ENCODE results near the gene NFATC3. TPM values are rescaled to one million over a fixed set of nuclear protein-coding genes. Genes with fewer than 3 reads are reported as not detected.
A peak's percentile ranks its signal among the peaks of the same experiment; 100 is the strongest.

Gene NFATC3
- total RNA-seq, 1 donor from 2014 or later = 15.2 TPM

GRCh38 chr16:68083861-68084503, 1.2 kb upstream of the NFATC3 start:
- DNase-seq (ENCODE audit: low read depth) = no peak
- Histone ChIP-seq H3K4me3 (ENCODE audit: low read depth, low read length) (peak overlapping the region; percentile 45), H3K27me3 (ENCODE audit: control insufficient read depth, insufficient read depth, low read length) (no peaks in the 10 kb centered on the region), H3K36me3 (ENCODE audit: control insufficient read depth, insufficient read depth, low read length) (peaks cover 2% of the 10 kb centered on the region)
- TF ChIP-seq CTCF (IDR thresholded peaks at IDR 0.05; ENCODE audit: insufficient read depth, low read length, poor library complexity, severe bottlenecking) = no peak

GRCh38 chr16:68084504-68085258, 489 bp upstream of the NFATC3 start:
- Histone ChIP-seq H3K4me3 (ENCODE audit: low read depth, low read length) (peak overlapping the region; percentile 45), H3K36me3 (ENCODE audit: control insufficient read depth, insufficient read depth, low read length) (peaks cover 2% of the 10 kb centered on the region), H3K27me3 (ENCODE audit: control insufficient read depth, insufficient read depth, low read length) (no peaks in the 10 kb centered on the region)
- TF ChIP-seq CTCF (IDR thresholded peaks at IDR 0.05; ENCODE audit: insufficient read depth, low read length, poor library complexity, severe bottlenecking) = no peak
- DNase-seq (ENCODE audit: low read depth) = no peak

- no peaks in the 10 kb centered on the region for H3K27me3 ChIP-seq (ENCODE audit: control insufficient read depth, insufficient read depth, low read length)
- no peaks in the 10 kb centered on the region for H3K36me3 ChIP-seq (ENCODE audit: control insufficient read depth, insufficient read depth, low read length)
- no peak for TF ChIP-seq CTCF (IDR thresholded peaks at IDR 0.05; ENCODE audit: insufficient read depth, low read length, poor library complexity, severe bottlenecking)
- no peak for DNase-seq (ENCODE audit: low read depth)
- H3K4me3 ChIP-seq (ENCODE audit: low read depth, low read length) = peak overlapping the region; percentile 71
Measured at GRCh38 chr16:68086336-68086841, 1.2 kb downstream of the NFATC3 start.

- no peaks in the 10 kb centered on the region for H3K27me3 ChIP-seq (ENCODE audit: control insufficient read depth, insufficient read depth, low read length)
- H3K4me3 ChIP-seq (ENCODE audit: low read depth, low read length) = peak overlapping the region; percentile 71
- DNase-seq (ENCODE audit: low read depth) = no peak
- H3K36me3 ChIP-seq (ENCODE audit: control insufficient read depth, insufficient read depth, low read length) = no peaks in the 10 kb centered on the region
- no peak for TF ChIP-seq CTCF (IDR thresholded peaks at IDR 0.05; ENCODE audit: insufficient read depth, low read length, poor library complexity, severe bottlenecking)
Measured at GRCh38 chr16:68086860-68087268, 1.7 kb downstream of the NFATC3 start.

- Histone ChIP-seq H3K27me3 (ENCODE audit: control insufficient read depth, insufficient read depth, low read length) (no peaks in the 10 kb centered on the region), H3K4me3 (ENCODE audit: low read depth, low read length) (no peak overlapping the region), H3K36me3 (ENCODE audit: control insufficient read depth, insufficient read depth, low read length) (no peaks in the 10 kb centered on the region)
- no peak for DNase-seq (ENCODE audit: low read depth)
- no peak for TF ChIP-seq CTCF (IDR thresholded peaks at IDR 0.05; ENCODE audit: insufficient read depth, low read length, poor library complexity, severe bottlenecking)
Measured at GRCh38 chr16:68087688-68088087, 2.5 kb downstream of the NFATC3 start.

Measured in kidney epithelial cell (primary cell).